T1000 (cell line): ENCODE data around the gene CD274.
"Not testable (repeated sequence)": the region's sequence is repeated elsewhere in the genome, so short reads cannot be mapped to it uniquely, and the experiment has no call there.

Source experiments
- DNase-seq: peaks from one replicate; lab custom pipeline; 2025; ENCODE audit warnings: mixed read lengths; lab: John Stamatoyannopoulos, UW

The CD274 gene

GRCh38 chr9:5468850-5469249 is 18.5 kb downstream of the CD274 start:
- no peak for DNase-seq

GRCh38 chr9:5470122-5470521 is 19.8 kb downstream of the CD274 start:
- DNase-seq, result no peak

DNA sequence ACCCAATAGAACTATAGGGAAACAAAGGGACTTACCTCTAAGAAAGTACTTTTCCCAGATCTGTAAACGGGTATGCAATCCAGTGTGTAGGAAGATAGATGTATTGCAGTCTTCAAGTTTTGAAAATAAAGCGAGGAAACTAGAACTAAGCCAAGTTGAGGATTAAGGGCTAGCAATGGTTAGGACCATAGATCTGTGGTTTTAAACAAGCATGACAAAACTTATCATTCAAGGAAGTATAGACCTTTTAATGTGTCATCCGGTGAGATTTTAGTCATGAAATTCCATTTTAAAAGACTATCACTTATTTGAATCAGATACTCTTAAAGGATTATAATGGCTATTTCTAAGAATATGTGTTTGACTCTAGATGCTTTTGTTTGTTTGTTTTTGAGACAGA is 20.5 kb downstream of the CD274 start:
- no peak for DNase-seq

- DNase-seq, result not testable (repeated sequence)
Observed at GRCh38 chr9:5475611-5476010, 25.3 kb downstream of the CD274 start.

DNA sequence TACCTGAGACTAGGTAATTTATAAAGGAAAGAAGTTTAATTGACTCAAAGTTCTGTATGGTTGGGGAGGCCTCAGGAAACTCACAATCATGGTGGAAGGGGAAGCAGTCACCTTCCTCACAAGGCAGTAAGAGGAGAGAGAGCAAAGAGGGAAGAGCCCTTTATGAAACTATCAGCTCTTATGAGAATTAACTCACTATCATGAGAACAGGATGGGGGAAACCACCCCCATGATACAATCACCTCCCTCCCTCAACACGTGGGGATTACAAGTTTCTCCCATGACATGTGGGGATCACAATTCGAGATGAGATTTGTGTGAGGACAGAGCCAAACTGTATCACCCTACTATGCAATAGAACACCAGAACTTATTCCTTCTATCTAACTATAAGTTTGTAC is 27.9 kb downstream of the CD274 start:
- DNase-seq, result no peak

DNA sequence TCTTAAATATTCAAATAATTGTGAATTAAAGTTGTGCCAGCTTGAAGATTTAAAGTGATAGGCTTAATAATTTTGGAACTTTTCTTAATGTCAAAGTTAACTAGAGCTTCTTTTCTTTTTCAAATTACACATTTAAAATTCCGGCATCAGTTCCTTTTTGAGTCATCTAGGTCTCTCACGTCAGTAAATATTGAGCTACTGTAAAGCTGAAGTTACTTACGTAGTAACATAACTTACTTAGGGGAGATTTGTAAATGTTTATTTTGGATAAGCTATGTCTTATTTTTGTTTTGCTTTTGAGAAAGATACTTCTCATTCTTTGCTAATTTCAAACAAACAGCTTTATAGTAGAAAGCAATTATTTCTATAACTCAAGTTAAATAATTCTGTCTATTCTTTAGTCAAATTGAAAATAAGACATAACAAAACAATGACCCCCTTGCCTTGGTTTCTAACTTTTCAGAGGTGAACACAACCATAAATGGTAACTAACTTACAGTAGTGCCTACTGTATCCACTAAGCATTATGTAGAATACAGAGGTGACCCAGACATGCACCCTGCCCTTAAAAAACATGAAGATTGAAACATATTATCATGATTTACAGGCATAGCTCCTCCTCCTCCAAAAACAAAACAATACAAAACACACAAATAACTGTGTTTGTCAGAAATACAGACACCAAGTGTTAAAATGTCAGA is 29.8 kb downstream of the CD274 start:
- DNase-seq, result no peak

- no peak for DNase-seq
Observed at GRCh38 chr9:5480919-5481318, 30.6 kb downstream of the CD274 start.

GRCh38 chr9:5481322-5482040 is 31.1 kb downstream of the CD274 start:
- no peak for DNase-seq

DNA sequence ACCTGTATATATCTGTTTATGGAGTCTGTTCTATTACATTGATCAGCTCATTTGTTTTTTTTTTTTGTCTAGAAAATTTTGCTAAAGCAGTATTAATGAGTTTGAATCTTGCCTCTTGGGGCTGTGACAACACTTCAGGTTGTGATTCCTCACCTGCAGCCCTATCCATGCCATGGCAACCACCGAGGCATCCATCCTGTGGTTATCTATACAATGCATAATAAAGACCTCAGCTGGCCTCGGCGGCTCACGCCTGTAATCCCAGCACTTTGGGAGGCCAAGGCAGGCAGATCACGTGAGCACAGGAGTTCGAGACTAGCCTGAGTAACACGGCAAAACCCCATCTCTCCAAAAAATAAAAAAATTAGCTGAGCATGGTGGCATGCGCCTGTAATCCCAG is 31.9 kb downstream of the CD274 start:
- no peak for DNase-seq

DNA sequence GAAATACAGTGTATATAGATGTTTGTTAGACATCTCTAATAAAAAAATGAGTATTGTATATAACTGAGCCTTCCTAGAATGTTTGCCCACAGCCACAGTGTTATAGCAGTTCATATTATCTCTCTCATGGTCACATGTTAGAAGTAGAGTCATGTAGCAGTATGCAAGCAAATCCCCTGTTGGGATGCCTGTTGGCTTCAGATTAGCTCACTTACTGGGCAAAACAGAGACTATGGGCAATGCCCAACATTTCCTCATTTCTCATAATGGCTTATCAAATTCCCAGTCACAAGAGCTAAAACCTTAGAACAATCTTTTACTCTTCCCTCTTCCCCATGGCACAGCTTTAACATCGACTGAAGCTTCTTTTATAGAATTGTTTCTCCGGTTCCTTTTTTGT is 33.0 kb downstream of the CD274 start:
- DNase-seq, result no peak

DNA sequence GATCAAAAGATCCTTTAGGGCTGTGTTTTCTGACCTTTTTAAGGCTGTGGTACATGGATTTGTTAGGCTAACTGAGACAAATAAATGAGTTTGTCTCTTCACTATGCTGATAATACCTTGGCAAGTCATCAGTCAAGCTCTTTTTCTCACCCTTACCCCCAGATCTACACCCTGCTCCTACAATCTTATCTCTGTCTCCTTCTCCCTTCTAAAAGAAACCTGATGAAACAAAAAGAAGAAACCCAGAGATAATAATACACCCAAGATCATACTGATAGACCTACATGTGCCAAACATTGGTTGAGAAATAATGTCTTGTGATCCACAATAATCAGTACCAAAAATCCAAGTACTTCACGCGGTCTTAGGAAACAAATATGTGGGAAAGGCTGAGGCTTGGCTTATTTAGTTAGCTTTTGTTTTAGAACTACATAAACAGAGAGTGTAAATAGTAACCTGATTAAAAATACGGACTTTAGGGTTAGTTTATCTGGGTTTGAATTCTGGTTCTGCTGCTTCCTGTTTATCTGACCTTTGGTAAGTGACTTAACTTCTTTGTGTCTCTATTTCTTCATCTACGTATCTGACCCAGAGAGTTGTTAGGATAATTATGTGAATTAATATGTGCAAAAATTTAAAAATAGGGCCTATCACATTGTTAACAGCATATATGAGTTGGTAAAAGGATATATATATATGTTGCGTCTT is 35.2 kb downstream of the CD274 start:
- DNase-seq, result no peak

DNA sequence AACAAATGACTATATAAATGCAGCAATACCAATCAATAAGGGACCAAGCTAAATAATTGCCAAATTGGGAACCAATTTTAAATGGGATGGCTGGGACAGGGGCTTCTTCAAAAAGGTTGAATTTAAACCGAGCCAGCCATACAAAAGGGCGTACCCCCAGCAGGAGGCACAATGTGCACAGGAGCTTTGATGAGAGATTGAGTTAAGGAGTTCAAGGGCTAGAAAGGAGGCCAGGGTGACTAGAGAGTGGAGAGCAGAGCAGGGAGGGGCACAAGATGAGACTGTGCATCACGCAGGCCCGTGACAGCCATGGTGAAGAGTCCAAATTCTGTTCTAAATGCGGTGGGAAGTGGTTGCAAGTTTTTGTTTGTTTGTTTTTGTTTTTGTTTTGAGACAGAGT is 36.6 kb downstream of the CD274 start:
- DNase-seq, result no peak

GRCh38 chr9:5488221-5489008 is 38.1 kb downstream of the CD274 start:
- no peak for DNase-seq

- no peak for DNase-seq
Observed at GRCh38 chr9:5489630-5490490, 39.5 kb downstream of the CD274 start.

DNA sequence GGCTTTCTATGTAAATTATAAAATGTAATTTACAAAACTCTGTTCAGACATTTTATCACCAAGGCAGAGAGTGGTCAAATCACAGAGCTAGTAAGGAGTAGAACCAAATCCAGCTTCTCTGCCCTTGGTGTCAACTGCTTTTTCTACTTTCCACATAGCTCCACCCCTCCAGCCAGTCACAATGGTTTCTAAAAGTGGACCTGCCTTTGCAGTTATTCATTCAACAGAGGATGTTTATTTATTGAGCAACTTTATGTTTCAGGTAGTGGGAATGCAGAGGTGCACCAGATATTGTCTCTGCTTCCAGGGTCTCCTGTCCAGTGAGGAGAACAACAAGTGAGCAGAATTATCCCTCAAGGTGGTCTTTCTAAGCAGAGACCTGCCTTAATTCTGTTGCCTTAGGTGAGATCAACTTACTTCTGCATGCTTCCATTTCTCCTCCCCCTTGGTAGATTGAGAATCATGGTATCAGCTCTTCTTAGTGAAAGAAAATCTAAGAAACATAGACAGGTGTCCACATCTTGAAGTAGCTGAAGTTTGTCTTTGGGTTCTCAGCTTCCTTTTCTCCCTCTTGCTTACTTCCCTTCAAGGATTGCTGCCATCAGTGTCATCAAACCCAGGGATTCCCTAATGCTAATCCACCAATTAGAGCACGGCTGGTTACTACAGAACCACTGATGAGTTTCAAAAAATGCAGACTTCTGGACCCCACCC is 42.8 kb downstream of the CD274 start:
- no peak for DNase-seq

DNA sequence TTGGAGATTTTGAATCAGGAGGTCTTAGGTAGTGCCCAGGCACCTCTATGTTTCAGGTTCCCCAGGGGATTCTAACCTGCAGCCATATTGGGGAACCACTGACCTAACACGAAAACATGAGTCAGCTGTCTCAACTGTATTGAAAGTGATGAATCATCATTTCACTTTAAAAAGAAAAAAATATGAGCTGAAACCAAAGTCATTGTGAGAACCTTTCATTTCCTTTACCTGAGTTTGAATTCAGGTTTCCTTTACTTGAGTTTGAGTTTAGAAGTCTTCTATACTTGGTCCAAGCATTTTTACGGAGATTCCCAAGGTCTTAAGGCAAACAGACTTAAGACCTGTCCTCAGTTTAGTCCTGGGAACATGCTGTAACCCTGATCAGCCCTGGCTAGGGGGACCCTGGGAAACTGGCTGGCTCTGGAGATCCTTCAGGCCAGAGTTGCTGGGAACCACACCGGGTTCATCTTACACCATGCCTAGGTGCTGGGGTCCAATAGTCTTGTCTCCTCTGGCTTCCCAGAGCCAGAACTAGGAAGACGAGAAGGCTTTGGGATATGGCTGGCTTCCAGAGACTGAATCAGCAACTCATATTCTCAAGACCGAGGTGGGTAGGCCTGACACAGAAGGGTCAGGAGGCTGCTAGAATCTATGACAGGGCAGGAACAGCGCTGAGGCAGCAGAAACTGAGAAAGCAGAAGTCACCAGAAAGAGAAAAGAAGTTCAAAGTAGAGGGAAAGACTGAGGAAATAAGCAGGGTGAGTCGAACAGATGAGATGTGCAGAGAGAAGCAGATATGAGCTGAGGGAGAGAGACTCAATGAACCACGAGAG is 43.6 kb downstream of the CD274 start:
- no peak for DNase-seq

DNA sequence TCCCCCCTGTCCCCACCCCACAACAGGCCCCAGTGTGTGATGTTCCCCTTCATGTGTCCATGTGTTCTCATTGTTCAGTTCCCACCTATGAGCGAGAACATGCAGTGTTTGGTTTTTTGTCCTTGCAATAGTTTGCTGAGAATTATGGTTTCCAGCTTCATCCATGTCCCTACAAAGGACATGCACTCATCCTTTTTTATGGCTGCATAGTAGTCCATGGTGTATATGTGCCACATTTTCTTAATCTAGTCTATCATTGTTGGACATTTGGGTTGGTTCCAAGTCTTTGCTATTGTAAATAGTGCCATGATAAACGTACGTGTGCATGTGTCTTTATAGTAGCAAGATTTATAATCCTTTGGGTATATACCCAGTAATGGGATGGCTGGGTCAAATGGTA is 44.4 kb downstream of the CD274 start:
- DNase-seq, result not testable (repeated sequence)

DNA sequence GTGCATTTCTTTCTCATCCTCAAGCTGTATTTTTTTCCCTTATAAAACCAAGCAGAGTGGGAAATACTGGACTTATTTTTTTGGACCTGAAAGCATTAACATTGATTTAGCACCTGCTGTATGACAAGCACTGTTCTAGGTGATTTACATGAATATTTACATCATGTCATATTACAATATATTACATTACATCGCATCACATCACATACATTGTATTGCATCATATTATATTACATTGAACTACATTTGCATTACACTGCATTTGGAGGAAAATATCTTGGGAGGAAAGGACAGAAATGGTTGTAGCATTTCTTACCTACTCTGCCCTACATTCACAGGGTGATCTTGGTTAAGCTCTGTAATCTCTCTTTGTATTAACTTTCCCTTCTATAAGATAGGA is 48.8 kb downstream of the CD274 start:
- no peak for DNase-seq

- DNase-seq, result no peak
Observed at GRCh38 chr9:5499889-5500398, 49.6 kb downstream of the CD274 start.
